HepG2 (cell line): ENCODE measurements around the gene ACADVL. TPM values are rescaled to one million over a fixed set of nuclear protein-coding genes. Genes with fewer than 3 reads are reported as not detected.

Experiments
- ATAC-seq: fragments of 200-7000 bp; cut with Tn5 transposase; 3 replicates; pipeline ENCODE4 v1.9.1; 2020; ENCODE audit warnings: mild to moderate bottlenecking, moderate library complexity
- BruUV-seq: library from RNA; stranded (reverse); fragments of 400-500 nt; replicated peaks from 2 replicates; lab custom pipeline; 2021; lab: Mats Ljungman, UMichigan
- CTCF ChIA-PET: fragments of 300-600 bp; formaldehyde crosslinking; extraction: SDS; loops from one replicate; lab custom pipeline; 2021; ENCODE audit warnings: low total read pairs, inconsistent platforms, low intra/inter-chr PET ratio; lab: Yijun Ruan, JAX
- POLR2A ChIA-PET: fragments of 350-600 bp; sonication (Branson Sonifier 250); formaldehyde crosslinking; loops from one replicate; lab custom pipeline; 2020; ENCODE audit warnings: antibody characterized with exemption, inconsistent platforms; lab: Yijun Ruan, JAX
- DNase-seq: peaks from one replicate; pipeline ENCODE4 v3.0.0-alpha.2; 2015; ENCODE audit warnings: low spot score
- FAIRE-seq: peaks from 3 replicates; lab custom pipeline; 2011; peaks lifted over from hg19 to GRCh38; lab: Jason Lieb, UNC
- H2AFZ ChIP-seq: one replicate; pipeline ENCODE4 v1.6.1; 2011; ENCODE audit warnings: low read length, inconsistent platforms
- H3K27ac ChIP-seq: fragments of 300-600 bp; 3 replicates; pipeline ENCODE4 v1.8.0; 2011; ENCODE audit warnings: mixed run types, mild to moderate bottlenecking, mixed read lengths, low read length, inconsistent platforms; ENCODE audit not compliant: insufficient read depth; ENCODE audit errors: extremely low read length
- H3K27me3 ChIP-seq, 2 experiments: fragments of 200-600 bp in 1 of 2; 2 replicates in 1 of 2; 3 replicates in 1 of 2; pipeline versions ENCODE4 v1.6.0 to v1.8.0; 2011; ENCODE audit warnings: low read length in 2 of 2, mild to moderate bottlenecking in 2 of 2, moderate library complexity in 2 of 2, inconsistent platforms in 1 of 2; ENCODE audit not compliant: insufficient read depth in 2 of 2, control insufficient read depth in 1 of 2
- H3K36me3 ChIP-seq, 2 experiments: fragments of 200-600 bp in 1 of 2; replicated peaks in 1 of 2; 2 replicates in 1 of 2; 3 replicates in 1 of 2; pipeline versions ENCODE4 v1.5.1 to v1.8.0; 2011; ENCODE audit warnings: low read length in 2 of 2, inconsistent platforms in 1 of 2; ENCODE audit not compliant: insufficient read depth in 2 of 2, control insufficient read depth in 1 of 2
- H3K4me1 ChIP-seq: 2 replicates; pipeline ENCODE4 v1.5.1; 2012; ENCODE audit warnings: low read length, inconsistent platforms; ENCODE audit not compliant: insufficient read depth
- H3K4me2 ChIP-seq: 2 replicates; pipeline ENCODE4 v1.6.0; 2011; ENCODE audit warnings: low read depth, low read length, inconsistent platforms
- H3K4me3 ChIP-seq, 3 experiments: fragments of 200-600 bp in 1 of 3; sonication (generic), shearing (Covaris generic) in 1 of 3; replicated peaks in 1 of 3; 2 replicates each; pipeline ENCODE4 v1.5.1; 2011 to 2016; ENCODE audit warnings: low read length in 3 of 3, inconsistent platforms in 2 of 3, low read depth in 2 of 3, mild to moderate bottlenecking in 2 of 3, control low read depth in 1 of 3, mixed read lengths in 1 of 3; ENCODE audit not compliant: insufficient read depth in 1 of 3
- H3K79me2 ChIP-seq: one replicate; pipeline ENCODE4 v1.6.1; 2011; ENCODE audit warnings: low read length, inconsistent platforms; ENCODE audit not compliant: insufficient read depth
- H3K9ac ChIP-seq: 2 replicates; pipeline ENCODE4 v1.6.0; 2011; ENCODE audit warnings: mild to moderate bottlenecking, low read depth, low read length, inconsistent platforms; ENCODE audit not compliant: insufficient read depth
- H3K9me3 ChIP-seq: 2 replicates; pipeline ENCODE4 v1.5.1; 2012; ENCODE audit warnings: mild to moderate bottlenecking, low read length
- H4K20me1 ChIP-seq: 2 replicates; pipeline ENCODE4 v1.6.0; 2011; ENCODE audit warnings: inconsistent platforms, mild to moderate bottlenecking, low read length, moderate library complexity; ENCODE audit not compliant: insufficient read depth
- ARNT ChIP-seq: fragments of 450-650 bp; IDR thresholded peaks from 2 replicates; pipeline ENCODE4 v1.6.1; 2017
- BORCS8-MEF2B ChIP-seq: sonication (generic); formaldehyde crosslinking; IDR thresholded peaks from 2 replicates; pipeline ENCODE4 v1.8.0; 2022; ENCODE audit warnings: mild to moderate bottlenecking, missing genetic modification reagents
- CERS6 ChIP-seq: sonication (generic); formaldehyde crosslinking; IDR thresholded peaks from 2 replicates; pipeline ENCODE4 v1.5.0; 2020; ENCODE audit warnings: missing genetic modification reagents
- DMTF1 ChIP-seq: sonication (generic); formaldehyde crosslinking; IDR thresholded peaks from 2 replicates; pipeline ENCODE4 v1.4.0; 2020; ENCODE audit warnings: mild to moderate bottlenecking, missing genetic modification reagents
- DNMT3B ChIP-seq: conservative IDR thresholded peaks from 2 replicates; pipeline ENCODE4 v1.6.1; 2016; ENCODE audit warnings: missing biosample characterization, control low read depth
- EZH2 ChIP-seq: conservative IDR thresholded peaks from 2 replicates; pipeline ENCODE4 v1.6.1; 2012; ENCODE audit warnings: mild to moderate bottlenecking, low read depth, low read length, moderate library complexity
- KDM6A ChIP-seq: IDR thresholded peaks from 2 replicates; pipeline ENCODE4 v1.6.1; 2016; ENCODE audit warnings: low read depth
- MTF1 ChIP-seq: sonication (generic); formaldehyde crosslinking; IDR thresholded peaks from 2 replicates; pipeline ENCODE4 v1.5.0; 2020; ENCODE audit warnings: missing genetic modification reagents
- ONECUT2 ChIP-seq: sonication (generic); formaldehyde crosslinking; IDR thresholded peaks from 2 replicates; pipeline ENCODE4 v1.4.0; 2020; ENCODE audit warnings: missing genetic modification reagents
- PLRG1 ChIP-seq: fragments of 450-650 bp; conservative IDR thresholded peaks from 2 replicates; pipeline ENCODE4 v1.6.1; 2016
- STAT6 ChIP-seq: sonication (generic); formaldehyde crosslinking; IDR thresholded peaks from 2 replicates; pipeline ENCODE4 v1.4.0; 2020; ENCODE audit warnings: missing genetic modification reagents, mild to moderate bottlenecking, borderline replicate concordance
- TEAD3 ChIP-seq: optimal IDR thresholded peaks from 2 replicates; pipeline ENCODE3; 2016; ENCODE audit warnings: borderline replicate concordance
- XBP1 ChIP-seq: sonication (generic); formaldehyde crosslinking; IDR thresholded peaks from 2 replicates; pipeline ENCODE4 v1.5.0; 2020; ENCODE audit warnings: missing genetic modification reagents
- ZBTB7A ChIP-seq: sonication (generic); formaldehyde crosslinking; IDR thresholded peaks from 2 replicates; pipeline ENCODE4 v1.8.0; 2022; ENCODE audit warnings: mild to moderate bottlenecking, missing genetic modification reagents
- ZFP90 ChIP-seq: sonication (generic); formaldehyde crosslinking; IDR thresholded peaks from 2 replicates; pipeline ENCODE4 v1.8.0; 2022; ENCODE audit warnings: missing genetic modification reagents, mild to moderate bottlenecking, inconsistent platforms, borderline replicate concordance
- ZNF180 ChIP-seq: sonication (generic); formaldehyde crosslinking; IDR thresholded peaks from 2 replicates; pipeline ENCODE4 v1.4.0; 2020; ENCODE audit warnings: low read depth, missing genetic modification reagents, borderline replicate concordance
- ZNF292 ChIP-seq: sonication (generic); formaldehyde crosslinking; IDR thresholded peaks from 2 replicates; pipeline ENCODE4 v1.8.1; 2022; ENCODE audit warnings: mild to moderate bottlenecking, low read depth, missing genetic modification reagents, borderline replicate concordance
- ZNF547 ChIP-seq: sonication (generic); formaldehyde crosslinking; IDR thresholded peaks from 2 replicates; pipeline ENCODE4 v1.5.1; 2020; ENCODE audit warnings: mild to moderate bottlenecking, missing genetic modification reagents
- ZNF724P ChIP-seq: sonication (generic); formaldehyde crosslinking; IDR thresholded peaks from 2 replicates; pipeline ENCODE4 v1.8.0; 2022; ENCODE audit warnings: missing genetic modification reagents, borderline replicate concordance
- WGBS: methylation state at CpG from one replicate; pipeline ENCODE4 v1.1.6; 2017; ENCODE audit warnings: low lambda C conversion rate; 5-methylcytosine and 5-hydroxymethylcytosine counted together
- in situ Hi-C: cut with HindIII; loops from 2 replicates; pipeline ENCODE4 v1.10.0; 2017; ENCODE audit warnings: low pct_unique_long_range_greater_than_20kb; ENCODE audit not compliant: extremely low pct_ligation_motif_present
- intact Hi-C: fragments of 100-400 bp; cut with micrococcal nuclease; formaldehyde crosslinking; loops from one replicate; pipeline ENCODE4 v1.10.0; 2022; ENCODE audit not compliant: unreplicated experiment
- polyA plus RNA-seq, 8 experiments: library from polyadenylated mRNA; depleted of rRNA in 3 of 8; stranded (reverse) in 7 of 8; unstranded in 1 of 8; fragments of >200 nt; fragmentation: Illumina TruSeq in 4 of 8; extraction: Trizol in 4 of 8; gene quantifications; 2 replicates each; pipeline versions ENCODE4 v1.2.1 to v1.2.3, GENCODE V29; 2011 to 2016; ENCODE audit warnings: low read depth in 4 of 8, missing spikeins in 1 of 8, mixed read lengths in 1 of 8; ENCODE audit not compliant: insufficient read depth in 1 of 8
- total RNA-seq, 5 experiments: library from RNA; depleted of rRNA; stranded (reverse); fragments of >200 nt; fragmentation: Illumina TruSeq; extraction: Trizol; gene quantifications; 2 replicates each; pipeline ENCODE4 v1.2.3, GENCODE V29; 2016; ENCODE audit warnings: low read depth in 1 of 5

The ACADVL gene
- total and polyA plus RNA-seq, 2 of the 13 experiments (the other 11 are each of a cell fraction or from before 2014, with no cell fraction given) = 219 to 412 TPM

DNA sequence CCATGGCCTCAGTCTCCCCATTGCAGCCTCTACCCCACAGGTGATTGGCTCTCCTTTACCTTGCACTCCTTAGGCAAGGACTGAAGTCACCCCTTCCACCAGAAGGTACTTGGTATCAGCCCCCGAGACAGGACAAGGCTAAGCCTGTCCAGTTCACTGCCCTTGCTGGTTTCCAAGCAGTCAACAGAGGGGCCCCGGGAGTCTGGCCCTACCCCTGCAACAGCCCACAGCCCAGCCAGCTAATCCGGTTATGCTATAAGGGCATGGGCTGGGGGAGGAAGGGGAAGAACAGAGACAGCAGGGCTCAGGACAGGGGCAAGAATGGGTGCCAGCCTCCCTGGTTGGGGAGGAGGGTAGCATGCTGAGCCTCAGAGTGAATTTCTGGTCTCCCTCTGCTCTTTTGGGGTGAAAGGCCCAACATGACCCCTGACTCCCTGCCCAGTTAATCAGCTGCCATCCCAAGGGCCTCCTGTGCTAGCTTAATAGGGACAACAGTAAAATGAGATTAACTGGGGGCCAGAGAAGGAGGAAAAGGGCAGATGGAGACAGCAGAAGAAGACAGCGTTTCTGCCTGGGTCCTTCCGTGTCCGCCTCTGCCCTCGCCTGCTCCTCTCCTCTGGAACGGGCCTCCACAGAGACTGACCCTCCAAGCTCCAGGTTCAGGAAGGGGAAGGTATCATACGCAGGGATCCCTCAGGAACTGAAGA lies 10.8 kb upstream of the ACADVL start:
- FAIRE-seq (no peak), ATAC-seq (peak; percentile 19; the same call in 2 of the 3 replicates), DNase-seq (no peak)
- no peaks in the 10 kb centered on the region for H3K36me3 ChIP-seq
- in situ Hi-C loops = no loop called here
- H3K4me1 ChIP-seq = peaks cover 5% of the 10 kb centered on the region
- no peak overlapping the region for H3K4me3 ChIP-seq
- no peak overlapping the region for H2AFZ ChIP-seq
- intact Hi-C loops = no loop called here
- H3K27me3 ChIP-seq = peaks cover 0 to 9% of the 10 kb centered on the region in 2 experiments; a peak in 2 of 5 replicates
- no peaks in the 10 kb centered on the region for H3K79me2 ChIP-seq
- ChIA-PET CTCF (no interaction called here), POLR2A (no interaction called here)
- no peaks in the 10 kb centered on the region for H3K9me3 ChIP-seq
- H3K9ac ChIP-seq = no peak overlapping the region
- WGBS = 59% methylated on average over 7 of the region's 9 CpGs
- no peaks in the 10 kb centered on the region for H4K20me1 ChIP-seq
- H3K4me2 ChIP-seq = no peak overlapping the region
- BruUV-seq = no TSS peak
- H3K27ac ChIP-seq = no peak overlapping the region
- TF ChIP-seq ZNF292 (CRISPR knock-in tag) = no peak
- TF ChIP-seq ZNF547 = no peak
- no peak for TF ChIP-seq DMTF1 (CRISPR knock-in tag)
- TF ChIP-seq ONECUT2 (CRISPR knock-in tag) = no peak
- TF ChIP-seq ARNT = no peak
- TF ChIP-seq ZNF180 (CRISPR knock-in tag) = no peak
- TF ChIP-seq EZH2 = no peak
- no peak for TF ChIP-seq ZFP90
- no peak for TF ChIP-seq MTF1 (CRISPR knock-in tag)
- no peak for TF ChIP-seq DNMT3B (CRISPR knock-in tag)
- no peak for TF ChIP-seq STAT6
- no peak for TF ChIP-seq BORCS8-MEF2B
- TF ChIP-seq ZNF724P (CRISPR knock-in tag) = no peak
- TF ChIP-seq TEAD3 (CRISPR knock-in tag) = no peak
- TF ChIP-seq PLRG1 = no peak
- no peak for TF ChIP-seq XBP1 (CRISPR knock-in tag)
- no peak for TF ChIP-seq ZBTB7A (CRISPR knock-in tag)
- TF ChIP-seq KDM6A (CRISPR knock-in tag) = no peak
- no peak for TF ChIP-seq CERS6 (CRISPR knock-in tag)
